Prostate gland (tissue), 2 donors: ENCODE measurements around the gene CRIP3.

Experiments
- CTCF ChIP-seq, 4 experiments: fragments of 200-600 bp in 2 of 4; fragments of 450-650 bp in 2 of 4; sonication (generic) in 2 of 4; IDR thresholded peaks; 1 replicate in 3 of 4; 2 replicates in 1 of 4; pipeline ENCODE4 v1.5.1; 2016 to 2019; ENCODE audit warnings: antibody characterized with exemption in 4 of 4, mild to moderate bottlenecking in 2 of 4, moderate library complexity in 2 of 4
- POLR2A ChIP-seq: fragments of 450-650 bp; IDR thresholded peaks from one replicate; pipeline ENCODE4 v1.6.1; 2016; ENCODE audit warnings: antibody characterized with exemption, mild to moderate bottlenecking
- POLR2AphosphoS5 ChIP-seq: sonication (generic); formaldehyde crosslinking; IDR thresholded peaks from one replicate; pipeline ENCODE4 v1.6.1; 2017; ENCODE audit warnings: antibody characterized with exemption

GRCh38 chr6:43276577-43277305 lies 31.9 kb downstream of the CRIP3 start:
- TF ChIP-seq CTCF (IDR thresholded peaks at IDR 0.05): no peak
- no peak for TF ChIP-seq POLR2A
- no peak for TF ChIP-seq POLR2AphosphoS5
